AG09309 (cell line): ENCODE measurements around the gene AKAP14.
"Not testable (repeated sequence)": the region's sequence is repeated elsewhere in the genome, so short reads cannot be mapped to it uniquely, and the experiment has no call there.

Experiments used
- DNase-seq: peaks from one replicate; pipeline ENCODE4 v3.0.0-alpha.2; 2010; ENCODE audit warnings: low read depth
- H3K4me3 ChIP-seq: 2 replicates; pipeline ENCODE4 v1.5.1; 2011; ENCODE audit warnings: mild to moderate bottlenecking, low read depth, low read length, moderate library complexity; ENCODE audit not compliant: control insufficient read depth
- TF ChIP-seq, protein P1 (sequence below): IDR thresholded peaks from 2 replicates; pipeline ENCODE4 v1.5.1; 2011; ENCODE audit warnings: mild to moderate bottlenecking, low read depth, low read length, inconsistent platforms; ENCODE audit not compliant: insufficient read depth, control insufficient read depth; ENCODE audit errors: missing control alignments

AKAP14 gene

DNA sequence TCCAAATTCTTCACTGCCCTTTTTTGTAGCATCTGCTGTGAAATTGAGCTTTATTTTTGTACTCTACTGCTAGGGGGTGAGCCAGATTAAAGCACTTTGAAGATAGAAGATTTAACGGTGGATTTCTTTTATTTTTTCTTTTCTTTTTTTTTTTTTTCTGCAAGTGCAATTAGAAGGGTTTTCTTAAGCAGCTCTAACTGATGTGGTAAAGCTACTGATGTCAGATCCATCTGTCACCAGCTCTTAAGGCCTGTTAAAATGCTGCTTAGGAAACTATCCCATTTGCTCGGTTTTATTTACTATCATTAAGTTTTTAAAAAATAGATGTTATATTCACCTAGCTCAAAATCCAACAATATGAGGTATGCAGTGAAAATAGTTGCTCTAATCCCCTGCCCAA lies 17.0 kb upstream of the AKAP14 start:
- no peak for DNase-seq
- no peak overlapping the region for H3K4me3 ChIP-seq
- TF ChIP-seq, protein P1, sequence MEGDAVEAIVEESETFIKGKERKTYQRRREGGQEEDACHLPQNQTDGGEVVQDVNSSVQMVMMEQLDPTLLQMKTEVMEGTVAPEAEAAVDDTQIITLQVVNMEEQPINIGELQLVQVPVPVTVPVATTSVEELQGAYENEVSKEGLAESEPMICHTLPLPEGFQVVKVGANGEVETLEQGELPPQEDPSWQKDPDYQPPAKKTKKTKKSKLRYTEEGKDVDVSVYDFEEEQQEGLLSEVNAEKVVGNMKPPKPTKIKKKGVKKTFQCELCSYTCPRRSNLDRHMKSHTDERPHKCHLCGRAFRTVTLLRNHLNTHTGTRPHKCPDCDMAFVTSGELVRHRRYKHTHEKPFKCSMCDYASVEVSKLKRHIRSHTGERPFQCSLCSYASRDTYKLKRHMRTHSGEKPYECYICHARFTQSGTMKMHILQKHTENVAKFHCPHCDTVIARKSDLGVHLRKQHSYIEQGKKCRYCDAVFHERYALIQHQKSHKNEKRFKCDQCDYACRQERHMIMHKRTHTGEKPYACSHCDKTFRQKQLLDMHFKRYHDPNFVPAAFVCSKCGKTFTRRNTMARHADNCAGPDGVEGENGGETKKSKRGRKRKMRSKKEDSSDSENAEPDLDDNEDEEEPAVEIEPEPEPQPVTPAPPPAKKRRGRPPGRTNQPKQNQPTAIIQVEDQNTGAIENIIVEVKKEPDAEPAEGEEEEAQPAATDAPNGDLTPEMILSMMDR, result no peak

DNA sequence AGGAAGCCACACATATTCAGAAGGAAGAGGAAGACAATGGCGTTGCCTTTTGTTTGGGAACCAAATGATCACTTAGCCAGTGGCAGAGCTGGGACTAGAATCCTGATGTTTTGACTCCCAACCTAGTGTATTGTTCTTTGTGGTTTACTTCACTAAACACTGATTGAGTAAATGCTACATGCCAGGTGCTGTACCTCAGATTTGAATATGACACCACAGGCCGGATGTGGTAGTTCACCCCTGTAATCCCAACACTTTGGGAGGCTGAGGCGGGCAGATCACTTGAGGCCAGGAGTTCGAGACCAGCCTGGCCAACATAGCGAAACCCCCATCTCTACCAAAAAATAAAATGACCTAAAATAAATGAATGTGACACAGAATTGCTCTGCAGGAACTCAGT lies 15.6 kb upstream of the AKAP14 start:
- no peak for DNase-seq
- no peak overlapping the region for H3K4me3 ChIP-seq
- TF ChIP-seq, protein P1, result no peak

DNA sequence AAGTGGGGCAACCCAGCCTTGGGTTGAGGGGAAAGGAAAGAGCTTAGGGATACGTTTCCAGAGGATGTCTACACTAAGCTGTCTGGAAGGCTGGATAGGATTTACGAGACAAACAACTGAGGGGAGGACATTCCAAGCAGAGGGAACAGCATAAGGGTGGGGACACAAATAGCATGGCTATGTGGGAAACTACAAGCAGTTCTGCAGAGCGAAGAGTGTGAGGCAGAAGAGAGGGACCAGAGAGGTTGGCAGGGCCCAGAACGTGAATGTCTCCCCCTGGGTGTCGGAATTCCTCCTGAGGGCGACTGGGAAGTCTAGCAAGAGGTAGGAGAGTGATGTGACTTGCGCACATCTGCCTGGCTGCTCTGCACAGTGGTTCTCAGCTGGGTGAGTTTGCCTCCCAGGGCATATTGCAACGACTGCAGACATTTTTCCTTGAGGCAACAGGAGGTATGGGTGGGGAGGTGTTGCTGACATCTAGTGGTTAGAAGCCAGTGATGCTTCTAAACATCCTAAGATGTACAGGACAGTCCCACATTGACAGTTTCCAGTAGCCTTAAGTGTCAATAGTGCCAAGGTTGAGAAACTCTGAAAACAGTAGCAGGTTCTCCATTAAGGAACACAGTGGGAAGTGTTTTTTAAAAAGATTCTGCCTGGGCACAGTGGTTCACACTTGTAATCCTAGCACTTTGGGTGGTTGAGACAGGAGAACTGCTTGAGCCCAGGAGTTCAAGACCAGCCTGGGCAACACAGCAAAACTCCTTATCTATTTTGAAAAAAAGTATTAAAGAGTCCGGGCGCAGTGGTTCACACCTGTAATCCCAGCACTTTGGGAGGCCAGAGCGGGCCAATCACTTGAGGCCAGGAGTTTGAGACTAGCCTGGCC lies 14.9 kb upstream of the AKAP14 start:
- TF ChIP-seq, protein P1, result peak; percentile 87
- no peak overlapping the region for H3K4me3 ChIP-seq
- DNase-seq, result peak; percentile 14

DNA sequence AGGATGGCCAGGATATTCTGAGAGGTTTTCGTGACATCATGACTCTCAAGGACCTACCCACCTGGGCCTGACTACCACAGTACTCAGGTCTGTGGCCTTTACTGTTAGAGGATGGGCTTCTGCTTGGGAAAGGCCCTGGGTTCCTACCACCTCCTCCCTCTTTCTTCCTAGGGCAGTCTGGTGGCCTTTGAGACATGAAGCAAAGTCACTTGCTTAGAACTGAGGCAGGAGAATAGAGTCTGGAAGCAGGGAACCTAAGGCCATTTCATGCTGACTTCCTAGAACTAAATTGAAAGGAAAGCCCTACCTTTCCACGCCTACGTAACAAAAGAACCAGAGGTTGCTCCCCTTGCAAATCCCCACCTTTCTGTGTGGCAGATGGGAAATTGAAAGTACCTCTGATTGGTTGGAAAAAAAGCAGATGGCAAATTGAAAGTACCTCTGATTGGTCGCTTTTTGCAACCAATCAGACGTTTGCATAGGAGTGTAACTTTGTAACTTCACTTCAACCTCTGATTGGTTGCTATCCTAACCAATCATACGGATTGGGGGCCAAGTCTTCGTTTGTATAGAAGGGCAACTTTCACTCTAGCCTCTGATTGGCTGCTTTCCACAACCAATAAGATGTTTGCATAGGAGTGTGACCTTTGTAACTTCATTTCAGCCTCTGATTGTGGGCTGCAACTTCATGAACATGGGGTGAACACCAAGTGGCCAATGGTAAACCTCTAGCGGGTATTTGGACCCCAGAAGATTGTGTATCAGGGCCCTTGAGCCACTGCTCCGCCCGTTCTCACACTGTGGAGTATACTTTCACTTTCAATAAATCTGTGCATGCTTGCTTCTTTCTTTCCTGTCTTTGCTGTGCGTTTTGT lies 9.9 kb upstream of the AKAP14 start:
- TF ChIP-seq, protein P1, result no peak
- H3K4me3 ChIP-seq, result no peak overlapping the region
- DNase-seq, result no peak

DNA sequence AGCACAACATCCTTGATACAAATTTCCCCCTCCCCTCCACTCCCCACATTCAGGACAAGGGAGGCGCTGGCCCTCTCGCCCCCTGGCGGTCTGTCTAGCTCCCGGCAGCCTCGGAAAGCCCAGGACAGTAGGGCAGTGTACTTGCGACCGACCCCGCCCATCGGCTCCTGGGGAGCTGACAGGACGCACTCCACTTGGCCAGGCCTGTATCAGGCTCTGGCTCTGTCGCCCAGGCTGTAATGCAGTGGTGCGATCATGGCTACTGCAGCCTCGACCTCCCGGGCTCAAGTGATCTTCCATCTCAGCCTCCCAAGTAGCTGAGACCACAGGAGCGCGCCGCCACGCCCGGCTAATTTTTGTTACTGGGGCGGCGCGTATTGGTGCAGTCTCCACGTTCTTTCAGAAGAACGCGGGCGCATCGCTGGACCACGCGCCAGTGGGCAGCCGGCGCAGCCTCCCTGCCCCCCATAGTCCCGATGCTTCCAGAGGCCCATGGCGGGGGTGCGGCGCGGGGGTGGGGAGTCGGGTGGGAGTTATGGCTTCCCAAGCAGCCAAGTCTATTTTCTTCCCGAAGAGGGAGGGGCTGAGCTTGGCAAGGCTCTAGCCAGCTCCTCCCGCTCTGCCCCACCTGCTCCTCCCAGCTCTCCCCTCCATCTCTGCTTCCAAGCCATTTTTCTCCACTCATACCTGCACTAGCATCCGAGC lies 7.8 kb upstream of the AKAP14 start:
- TF ChIP-seq, protein P1, result peak; percentile 57
- no peak overlapping the region for H3K4me3 ChIP-seq
- DNase-seq, result no peak

DNA sequence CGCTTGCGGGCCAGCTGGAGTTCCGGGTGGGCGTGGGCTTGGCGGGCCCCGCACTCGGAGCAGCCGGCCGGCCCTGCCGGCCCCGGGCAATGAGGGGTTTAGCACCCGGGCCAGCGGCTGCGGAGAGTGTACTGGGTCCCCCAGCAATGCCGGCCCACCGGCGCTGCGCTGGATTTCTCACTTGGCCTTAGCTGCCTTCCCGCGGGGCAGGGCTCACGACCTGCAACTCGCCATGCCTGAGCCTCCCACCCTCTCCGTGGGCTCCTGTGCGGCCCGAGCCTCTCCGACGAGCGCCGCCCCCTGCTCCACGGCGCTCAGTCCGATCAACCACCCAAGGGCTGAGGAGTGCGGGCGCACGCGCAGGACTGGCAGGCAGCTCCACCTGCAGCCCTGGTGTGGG lies 5.1 kb upstream of the AKAP14 start:
- not testable (repeated sequence) for DNase-seq, H3K4me3 ChIP-seq

DNA sequence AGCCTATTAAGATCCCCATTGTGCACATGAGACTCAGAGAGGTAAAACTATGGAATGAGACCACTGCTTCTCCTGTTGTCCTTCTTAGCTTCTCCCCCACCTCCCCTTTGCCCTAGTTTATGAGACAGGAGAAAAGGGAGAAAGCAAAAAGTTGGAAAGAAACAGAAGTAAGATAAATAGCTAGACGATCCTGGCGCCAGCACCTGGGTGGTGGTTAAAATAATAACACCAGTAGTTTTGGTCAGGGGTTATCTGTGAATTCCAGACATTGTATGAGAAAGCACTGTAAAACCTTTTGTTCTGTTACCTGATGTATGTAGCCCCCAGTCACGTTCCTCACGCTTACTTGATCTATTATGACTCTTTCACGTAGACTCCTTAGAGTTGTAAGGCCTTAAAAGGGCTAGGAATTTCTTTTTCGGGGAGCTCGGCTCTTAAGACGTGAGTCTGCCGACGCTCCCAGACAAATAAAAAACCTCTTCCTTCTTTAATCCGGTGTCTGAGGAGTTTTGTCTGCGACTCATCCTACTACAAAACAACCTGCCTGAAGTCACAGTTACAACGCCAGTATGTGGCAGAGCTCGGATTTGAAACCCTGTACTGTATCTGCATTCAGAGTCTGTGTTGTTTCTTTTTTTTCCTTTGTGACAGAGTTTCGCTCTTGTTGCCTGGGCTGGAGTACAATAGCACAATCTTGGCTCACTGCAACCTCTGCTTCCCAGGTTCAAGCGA lies 3.6 kb upstream of the AKAP14 start:
- DNase-seq, H3K4me3 ChIP-seq: not testable (repeated sequence)
